Measurements from ENCODE around the gene BPIFB4.

- TF ChIP-seq CTCF (conservative IDR thresholded peaks at IDR 0.05) (no peak), EZH2 (IDR thresholded peaks at IDR 0.05; ENCODE audit: low read depth) (no peak)
Measured at GRCh38 chr20:33154252-33154651, 74.8 kb downstream of the BPIFB4 start.
